Measurements from ENCODE around the gene APC2.

GRCh38 chr19:1487576-1488281, 37.8 kb downstream of the APC2 start:
- TF ChIP-seq CTCF (IDR thresholded peaks at IDR 0.05) (no peak), POLR2AphosphoS5 (IDR thresholded peaks at IDR 0.05) (no peak), POLR2A (IDR thresholded peaks at IDR 0.05) (no peak)

Data from sigmoid colon (tissue), 4 donors.